Measurements from ENCODE around the gene RNF141.

Gene RNF141

GRCh38 chr11:10542776-10543175, 1.8 kb upstream of the RNF141 start:
- no peak overlapping the region for H3K9ac ChIP-seq (ENCODE audit: low read depth, low read length)
- H2AFZ ChIP-seq (ENCODE audit: low read depth, low read length): no peak overlapping the region
- H3K79me2 ChIP-seq (ENCODE audit: insufficient read depth, low read length): peaks cover 15% of the 10 kb centered on the region
- no peaks in the 10 kb centered on the region for H3K36me3 ChIP-seq (ENCODE audit: insufficient read depth, low read length)
- no peak for ATAC-seq (ENCODE audit: insufficient read depth, low read depth)
- no peak for DNase-seq
- no peaks in the 10 kb centered on the region for H4K20me1 ChIP-seq (ENCODE audit: insufficient read depth, low read length)
- H3K27me3 ChIP-seq (ENCODE audit: insufficient read depth, low read length, poor library complexity): no peaks in the 10 kb centered on the region
- H3K4me1 ChIP-seq (ENCODE audit: insufficient read depth, low read length): peaks cover 21% of the 10 kb centered on the region
- no peak for TF ChIP-seq EZH2 (IDR thresholded peaks at IDR 0.05; ENCODE audit: borderline replicate concordance, low read depth, low read length, severe bottlenecking)
- TF ChIP-seq, protein P1, sequence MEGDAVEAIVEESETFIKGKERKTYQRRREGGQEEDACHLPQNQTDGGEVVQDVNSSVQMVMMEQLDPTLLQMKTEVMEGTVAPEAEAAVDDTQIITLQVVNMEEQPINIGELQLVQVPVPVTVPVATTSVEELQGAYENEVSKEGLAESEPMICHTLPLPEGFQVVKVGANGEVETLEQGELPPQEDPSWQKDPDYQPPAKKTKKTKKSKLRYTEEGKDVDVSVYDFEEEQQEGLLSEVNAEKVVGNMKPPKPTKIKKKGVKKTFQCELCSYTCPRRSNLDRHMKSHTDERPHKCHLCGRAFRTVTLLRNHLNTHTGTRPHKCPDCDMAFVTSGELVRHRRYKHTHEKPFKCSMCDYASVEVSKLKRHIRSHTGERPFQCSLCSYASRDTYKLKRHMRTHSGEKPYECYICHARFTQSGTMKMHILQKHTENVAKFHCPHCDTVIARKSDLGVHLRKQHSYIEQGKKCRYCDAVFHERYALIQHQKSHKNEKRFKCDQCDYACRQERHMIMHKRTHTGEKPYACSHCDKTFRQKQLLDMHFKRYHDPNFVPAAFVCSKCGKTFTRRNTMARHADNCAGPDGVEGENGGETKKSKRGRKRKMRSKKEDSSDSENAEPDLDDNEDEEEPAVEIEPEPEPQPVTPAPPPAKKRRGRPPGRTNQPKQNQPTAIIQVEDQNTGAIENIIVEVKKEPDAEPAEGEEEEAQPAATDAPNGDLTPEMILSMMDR (IDR thresholded peaks at IDR 0.05; ENCODE audit: borderline replicate concordance, extremely low read depth, low read length, poor library complexity, severe bottlenecking): no peak
- H3K27ac ChIP-seq (ENCODE audit: low read length): no peak overlapping the region
- H3K4me3 ChIP-seq (ENCODE audit: low read depth in 1 of 2, low read length in 2 of 2): no peak overlapping the region
- peaks cover 4% of the 10 kb centered on the region for H3K9me3 ChIP-seq (ENCODE audit: insufficient read depth, low read length, severe bottlenecking)
- H3K4me2 ChIP-seq (ENCODE audit: insufficient read depth, low read length): no peak overlapping the region

GRCh38 chr11:10541561-10541930, 559 bp upstream of the RNF141 start:
- peaks cover 21% of the 10 kb centered on the region for H3K4me1 ChIP-seq (ENCODE audit: insufficient read depth, low read length)
- H4K20me1 ChIP-seq (ENCODE audit: insufficient read depth, low read length): no peaks in the 10 kb centered on the region
- H3K27me3 ChIP-seq (ENCODE audit: insufficient read depth, low read length, poor library complexity): no peaks in the 10 kb centered on the region
- peaks cover 4% of the 10 kb centered on the region for H3K9me3 ChIP-seq (ENCODE audit: insufficient read depth, low read length, severe bottlenecking)
- peak overlapping the region; percentile 97 for H3K4me2 ChIP-seq (ENCODE audit: insufficient read depth, low read length)
- DNase-seq: no peak
- H3K79me2 ChIP-seq (ENCODE audit: insufficient read depth, low read length): peaks cover 15% of the 10 kb centered on the region
- no peak for ATAC-seq (ENCODE audit: insufficient read depth, low read depth)
- TF ChIP-seq, protein P1 (IDR thresholded peaks at IDR 0.05; ENCODE audit: borderline replicate concordance, extremely low read depth, low read length, poor library complexity, severe bottlenecking): no peak
- TF ChIP-seq EZH2 (IDR thresholded peaks at IDR 0.05; ENCODE audit: borderline replicate concordance, low read depth, low read length, severe bottlenecking): no peak
- peak overlapping the region; percentile 98 for H2AFZ ChIP-seq (ENCODE audit: low read depth, low read length)
- no peaks in the 10 kb centered on the region for H3K36me3 ChIP-seq (ENCODE audit: insufficient read depth, low read length)
- H3K4me3 ChIP-seq (ENCODE audit: low read depth in 1 of 2, low read length in 2 of 2): peak overlapping the region; percentile 46 to 96; a peak in 3 of 4 replicates
- H3K9ac ChIP-seq (ENCODE audit: low read depth, low read length): peak overlapping the region; percentile 90
- H3K27ac ChIP-seq (ENCODE audit: low read length): peak overlapping the region; percentile 37; the same call in 1 of the 2 replicates

DNA sequence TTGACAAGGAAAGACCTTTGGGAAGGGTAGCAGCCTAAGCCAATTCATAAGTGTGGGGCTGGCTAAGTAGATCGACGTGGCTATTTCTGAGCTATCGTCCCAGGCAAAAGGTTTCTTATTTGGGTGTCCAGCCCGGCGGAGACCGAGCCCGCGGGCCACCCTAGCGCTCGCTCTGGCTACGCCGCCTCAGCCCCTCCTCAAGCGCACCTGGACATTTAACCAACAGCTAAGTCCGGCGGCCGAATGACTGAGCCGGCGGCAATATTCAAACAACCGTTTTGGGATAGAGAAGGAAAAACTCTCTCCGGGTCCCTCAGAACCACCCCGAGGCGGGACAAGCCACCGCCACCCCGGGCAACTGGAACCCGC, 457 bp downstream of the RNF141 start:
- peak overlapping the region; percentile 90 for H3K9ac ChIP-seq (ENCODE audit: low read depth, low read length)
- peak overlapping the region; percentile 97 for H3K4me2 ChIP-seq (ENCODE audit: insufficient read depth, low read length)
- TF ChIP-seq, protein P1 (IDR thresholded peaks at IDR 0.05; ENCODE audit: borderline replicate concordance, extremely low read depth, low read length, poor library complexity, severe bottlenecking): no peak
- TF ChIP-seq EZH2 (IDR thresholded peaks at IDR 0.05; ENCODE audit: borderline replicate concordance, low read depth, low read length, severe bottlenecking): no peak
- peak overlapping the region; percentile 76 for H3K27ac ChIP-seq (ENCODE audit: low read length)
- no peaks in the 10 kb centered on the region for H3K36me3 ChIP-seq (ENCODE audit: insufficient read depth, low read length)
- peaks cover 21% of the 10 kb centered on the region for H3K4me1 ChIP-seq (ENCODE audit: insufficient read depth, low read length)
- peak overlapping the region; percentile 98 for H2AFZ ChIP-seq (ENCODE audit: low read depth, low read length)
- peak; percentile 6; the same call in 2 of the 3 replicates for ATAC-seq (ENCODE audit: insufficient read depth, low read depth)
- H3K9me3 ChIP-seq (ENCODE audit: insufficient read depth, low read length, severe bottlenecking): peaks cover 4% of the 10 kb centered on the region
- DNase-seq: no peak
- no peaks in the 10 kb centered on the region for H3K27me3 ChIP-seq (ENCODE audit: insufficient read depth, low read length, poor library complexity)
- peak overlapping the region; percentile 46 to 96 for H3K4me3 ChIP-seq (ENCODE audit: low read depth in 1 of 2, low read length in 2 of 2)
- no peaks in the 10 kb centered on the region for H4K20me1 ChIP-seq (ENCODE audit: insufficient read depth, low read length)
- H3K79me2 ChIP-seq (ENCODE audit: insufficient read depth, low read length): peaks cover 15% of the 10 kb centered on the region

- no peaks in the 10 kb centered on the region for H3K27me3 ChIP-seq (ENCODE audit: insufficient read depth, low read length, poor library complexity)
- no peaks in the 10 kb centered on the region for H3K36me3 ChIP-seq (ENCODE audit: insufficient read depth, low read length)
- no peak overlapping the region for H2AFZ ChIP-seq (ENCODE audit: low read depth, low read length)
- H3K4me2 ChIP-seq (ENCODE audit: insufficient read depth, low read length): peak overlapping the region; percentile 97
- no peaks in the 10 kb centered on the region for H4K20me1 ChIP-seq (ENCODE audit: insufficient read depth, low read length)
- peaks cover 4% of the 10 kb centered on the region for H3K9me3 ChIP-seq (ENCODE audit: insufficient read depth, low read length, severe bottlenecking)
- peaks cover 21% of the 10 kb centered on the region for H3K4me1 ChIP-seq (ENCODE audit: insufficient read depth, low read length)
- H3K9ac ChIP-seq (ENCODE audit: low read depth, low read length): no peak overlapping the region
- no peak overlapping the region for H3K27ac ChIP-seq (ENCODE audit: low read length)
- no peak overlapping the region for H3K4me3 ChIP-seq (ENCODE audit: low read depth in 1 of 2, low read length in 2 of 2)
- TF ChIP-seq, protein P1 (IDR thresholded peaks at IDR 0.05; ENCODE audit: borderline replicate concordance, extremely low read depth, low read length, poor library complexity, severe bottlenecking): no peak
- TF ChIP-seq EZH2 (IDR thresholded peaks at IDR 0.05; ENCODE audit: borderline replicate concordance, low read depth, low read length, severe bottlenecking): no peak
- H3K79me2 ChIP-seq (ENCODE audit: insufficient read depth, low read length): peaks cover 15% of the 10 kb centered on the region
- ATAC-seq (ENCODE audit: insufficient read depth, low read depth): no peak
- DNase-seq: no peak
Observed at GRCh38 chr11:10539339-10539738, 1.6 kb downstream of the RNF141 start.
